GM19324 (cell line): Measurements from ENCODE around the gene KLK8.

ENCODE experiments used
- ATAC-seq: cut with Tn5 transposase; IDR thresholded peaks from one replicate; pipeline ENCODE4 v1.9.1; 2021; ENCODE audit warnings: mild to moderate bottlenecking, moderate library complexity; ENCODE audit not compliant: unreplicated experiment, low FRiP score

The KLK8 gene

GRCh38 chr19:50959731-50960500, 41.5 kb downstream of the KLK8 start:
- no peak for ATAC-seq

- no peak for ATAC-seq
These were observed 43.8 kb downstream of the KLK8 start for GRCh38 chr19:50957587-50957986.

GRCh38 chr19:50952910-50953309, 48.5 kb downstream of the KLK8 start, which contains the start of gene KLK5:
KLK5 (minus strand) TSS chr19:50953038; CDS start chr19:50952657, 381 bp downstream.
- ATAC-seq, result no peak

- no peak for ATAC-seq
These were observed 51.5 kb downstream of the KLK8 start for GRCh38 chr19:50949861-50950260.

GRCh38 chr19:50947123-50947522, 54.3 kb downstream of the KLK8 start:
- no peak for ATAC-seq
